CD4-positive, CD25-positive, alpha-beta regulatory T cell (primary cell): Measurements from ENCODE around the gene FAM181B. TPM values are rescaled to one million over a fixed set of nuclear protein-coding genes. Genes with fewer than 3 reads are reported as not detected.

ENCODE experiments used
- ATAC-seq, 2 donors: fragments of 150-1000 bp; cut with Tn5 transposase; one replicate each; pipeline ENCODE4 v1.10.0; 2021; ENCODE audit warnings: low read depth in 2 of 2, moderate number of reproducible peaks in 2 of 2, moderate library complexity in 1 of 2
- DNase-seq, 3 donors: peaks; one replicate each; pipeline versions ENCODE4 v3.0.0 to v3.0.0-alpha.2; 2012 to 2022; ENCODE audit warnings: mixed read lengths in 1 of 3
- H3K27ac ChIP-seq: one replicate; pipeline ENCODE4 v1.7.0; 2013; ENCODE audit warnings: mild to moderate bottlenecking, low read length; ENCODE audit not compliant: insufficient read depth, poor library complexity, severe bottlenecking
- H3K27me3 ChIP-seq: one replicate; pipeline ENCODE4 v1.7.0; 2013; ENCODE audit warnings: low read length; ENCODE audit not compliant: control insufficient read depth, insufficient read depth
- H3K36me3 ChIP-seq: one replicate; pipeline ENCODE4 v1.7.0; 2013; ENCODE audit warnings: mild to moderate bottlenecking, low read length, moderate library complexity; ENCODE audit not compliant: control insufficient read depth, insufficient read depth
- H3K4me1 ChIP-seq: 2 replicates; pipeline ENCODE4 v1.7.0; 2013; ENCODE audit warnings: mild to moderate bottlenecking, low read length; ENCODE audit not compliant: insufficient read depth, control insufficient read depth, poor library complexity, severe bottlenecking
- H3K4me3 ChIP-seq: one replicate; pipeline ENCODE4 v1.7.0; 2013; ENCODE audit warnings: low read depth, mild to moderate bottlenecking, low read length, moderate library complexity
- H3K9me3 ChIP-seq, 2 experiments: 1 replicate in 1 of 2; 2 replicates in 1 of 2; pipeline ENCODE4 v1.7.0; 2013; ENCODE audit warnings: low read length in 2 of 2, mild to moderate bottlenecking in 1 of 2, moderate library complexity in 1 of 2; ENCODE audit not compliant: control insufficient read depth in 2 of 2
- H3K27ac Mint-ChIP-seq, 3 donors: one replicate each; pipeline ENCODE4 v1.8.0; 2020 to 2022; ENCODE audit warnings: mild to moderate bottlenecking in 3 of 3, mixed read lengths in 3 of 3, moderate library complexity in 2 of 3
- H3K27me3 Mint-ChIP-seq: one replicate; pipeline ENCODE4 v1.8.0; 2022; ENCODE audit warnings: mild to moderate bottlenecking, mixed read lengths
- H3K36me3 Mint-ChIP-seq: one replicate; pipeline ENCODE4 v1.8.0; 2020; ENCODE audit warnings: mixed read lengths
- H3K4me1 Mint-ChIP-seq, 4 donors: one replicate each; pipeline ENCODE4 v1.8.0; 2020 to 2022; ENCODE audit warnings: mixed read lengths in 4 of 4, mild to moderate bottlenecking in 1 of 4
- H3K4me3 Mint-ChIP-seq, 4 donors: one replicate each; pipeline ENCODE4 v1.8.0; 2020 to 2022; ENCODE audit warnings: mild to moderate bottlenecking in 4 of 4, mixed read lengths in 4 of 4, moderate library complexity in 3 of 4
- H3K9me3 Mint-ChIP-seq, 7 donors: one replicate each; pipeline ENCODE4 v1.8.0; 2020 to 2022; ENCODE audit warnings: mixed read lengths in 7 of 7, mild to moderate bottlenecking in 3 of 7, moderate library complexity in 2 of 7
- polyA plus RNA-seq, 4 donors: library from polyadenylated mRNA; unstranded; fragments of 300-500 nt; fragmentation: Illumina TruSeq; gene quantifications; one replicate each; pipeline ENCODE4 v1.2.3, GENCODE V29; 2021
- total RNA-seq: library from RNA; stranded (reverse); gene quantifications from one replicate; pipeline ENCODE4 v1.2.3, GENCODE V29; 2022

The FAM181B gene
- not detected for total RNA-seq
- polyA plus RNA-seq: not detected

GRCh38 chr11:82733444-82734119, at the start of gene FAM181B:
Gene FAM181B, minus strand, starts transcription at chr11:82733864. Its CDS starts 135 bp downstream, at chr11:82733729.
- Histone ChIP-seq H3K4me3 (no peak within 1 kb of the TSS), H3K27ac (no peak within 1 kb of the TSS), H3K27me3 (peaks cover 37% of the 10 kb centered on the region), H3K36me3 (no peaks in the 10 kb centered on the region), H3K9me3 (no peaks in the 10 kb centered on the region), H3K4me1 (no peaks in the 10 kb centered on the region)
- peaks cover 0 to 16% (median 6%) of the 10 kb centered on the region in 4 donors for H3K4me1 Mint-ChIP-seq
- peaks cover 0 to 9% (median 0%) of the 10 kb centered on the region in 7 donors for H3K9me3 Mint-ChIP-seq
- H3K27ac Mint-ChIP-seq: no peak within 1 kb of the TSS
- ATAC-seq (peak in 1 of 2 donors; percentile 28), DNase-seq (peak in 1 of 3 donors; percentile 16)
- H3K4me3 Mint-ChIP-seq: peak within 1 kb of the TSS in 3 of 4 donors; percentile 22 to 67 (median 54)
- peaks cover 74% of the 10 kb centered on the region for H3K27me3 Mint-ChIP-seq
- no peaks in the 10 kb centered on the region for H3K36me3 Mint-ChIP-seq

GRCh38 chr11:82782825-82783374, 49.2 kb upstream of the FAM181B start:
- Mint-ChIP-seq H3K4me1 (no peaks in the 10 kb centered on the region), H3K36me3 (no peaks in the 10 kb centered on the region), H3K27ac (no peak overlapping the region), H3K9me3 (peaks cover 0 to 8% (median 5%) of the 10 kb centered on the region in 7 donors), H3K27me3 (peaks cover 18% of the 10 kb centered on the region), H3K4me3 (no peak overlapping the region)
- H3K27me3 ChIP-seq: no peaks in the 10 kb centered on the region
- H3K4me1 ChIP-seq: no peaks in the 10 kb centered on the region
- ATAC-seq (no peak), DNase-seq (no peak)
- H3K27ac ChIP-seq: no peak overlapping the region
- no peaks in the 10 kb centered on the region for H3K36me3 ChIP-seq
- no peaks in the 10 kb centered on the region for H3K9me3 ChIP-seq
- no peak overlapping the region for H3K4me3 ChIP-seq

- ATAC-seq (no peak), DNase-seq (no peak)
- Histone ChIP-seq H3K36me3 (no peaks in the 10 kb centered on the region), H3K9me3 (peaks cover 0 to 11% of the 10 kb centered on the region in 2 experiments), H3K4me1 (no peaks in the 10 kb centered on the region), H3K27me3 (no peaks in the 10 kb centered on the region), H3K4me3 (no peak overlapping the region), H3K27ac (no peak overlapping the region)
- no peaks in the 10 kb centered on the region for H3K4me1 Mint-ChIP-seq
- H3K4me3 Mint-ChIP-seq: no peak overlapping the region
- H3K27me3 Mint-ChIP-seq: peaks cover 8% of the 10 kb centered on the region
- no peaks in the 10 kb centered on the region for H3K36me3 Mint-ChIP-seq
- H3K9me3 Mint-ChIP-seq: peaks cover 0 to 28% (median 8%) of the 10 kb centered on the region in 7 donors
- H3K27ac Mint-ChIP-seq: no peak overlapping the region
Measured at GRCh38 chr11:82778776-82779175, 45.1 kb upstream of the FAM181B start.

- ATAC-seq (no peak), DNase-seq (no peak)
- Histone ChIP-seq H3K4me1 (no peaks in the 10 kb centered on the region), H3K9me3 (peaks cover 0 to 11% of the 10 kb centered on the region in 2 experiments), H3K27me3 (no peaks in the 10 kb centered on the region), H3K4me3 (no peak overlapping the region), H3K27ac (no peak overlapping the region), H3K36me3 (no peaks in the 10 kb centered on the region)
- Mint-ChIP-seq H3K4me1 (no peaks in the 10 kb centered on the region), H3K4me3 (no peak overlapping the region), H3K9me3 (peaks cover 0 to 22% (median 4%) of the 10 kb centered on the region in 7 donors), H3K27ac (no peak overlapping the region), H3K27me3 (no peaks in the 10 kb centered on the region), H3K36me3 (no peaks in the 10 kb centered on the region)
Measured at GRCh38 chr11:82776377-82776776, 42.7 kb upstream of the FAM181B start.

GRCh38 chr11:82775736-82776346, 42.2 kb upstream of the FAM181B start:
- Histone ChIP-seq H3K4me3 (no peak overlapping the region), H3K36me3 (no peaks in the 10 kb centered on the region), H3K27ac (no peak overlapping the region), H3K27me3 (no peaks in the 10 kb centered on the region), H3K4me1 (no peaks in the 10 kb centered on the region), H3K9me3 (peaks cover 0 to 11% of the 10 kb centered on the region in 2 experiments)
- Mint-ChIP-seq H3K9me3 (peaks cover 0 to 22% (median 3%) of the 10 kb centered on the region in 7 donors), H3K36me3 (no peaks in the 10 kb centered on the region), H3K4me1 (no peaks in the 10 kb centered on the region), H3K4me3 (no peak overlapping the region), H3K27ac (no peak overlapping the region), H3K27me3 (no peaks in the 10 kb centered on the region)
- ATAC-seq: peak in 1 of 2 donors; percentile 50
- DNase-seq: peak in 1 of 3 donors; percentile 42

- no peaks in the 10 kb centered on the region for H3K4me1 ChIP-seq
- no peaks in the 10 kb centered on the region for H3K27me3 Mint-ChIP-seq
- DNase-seq (no peak), ATAC-seq (no peak)
- peaks cover 0 to 21% (median 3%) of the 10 kb centered on the region in 7 donors for H3K9me3 Mint-ChIP-seq
- no peak overlapping the region for H3K27ac ChIP-seq
- H3K36me3 Mint-ChIP-seq: no peaks in the 10 kb centered on the region
- H3K27ac Mint-ChIP-seq: no peak overlapping the region
- H3K9me3 ChIP-seq: peaks cover 0 to 11% of the 10 kb centered on the region in 2 experiments
- H3K4me3 Mint-ChIP-seq: no peak overlapping the region
- no peaks in the 10 kb centered on the region for H3K27me3 ChIP-seq
- no peak overlapping the region for H3K4me3 ChIP-seq
- H3K4me1 Mint-ChIP-seq: no peaks in the 10 kb centered on the region
- H3K36me3 ChIP-seq: no peaks in the 10 kb centered on the region
Measured at GRCh38 chr11:82775218-82775617, 41.6 kb upstream of the FAM181B start.

GRCh38 chr11:82771781-82772180, 38.1 kb upstream of the FAM181B start:
- ATAC-seq: no peak
- Mint-ChIP-seq H3K4me1 (no peaks in the 10 kb centered on the region), H3K4me3 (no peak overlapping the region), H3K36me3 (no peaks in the 10 kb centered on the region), H3K27me3 (peaks cover 4% of the 10 kb centered on the region), H3K27ac (no peak overlapping the region), H3K9me3 (peaks cover 0 to 10% (median 3%) of the 10 kb centered on the region in 7 donors)
- no peak for DNase-seq
- H3K4me1 ChIP-seq: no peaks in the 10 kb centered on the region
- H3K27ac ChIP-seq: no peak overlapping the region
- no peaks in the 10 kb centered on the region for H3K27me3 ChIP-seq
- H3K9me3 ChIP-seq: peaks cover 0 to 7% of the 10 kb centered on the region in 2 experiments
- H3K4me3 ChIP-seq: no peak overlapping the region
- no peaks in the 10 kb centered on the region for H3K36me3 ChIP-seq
